GM18519 (cell line): ENCODE data around the gene MBNL1.

Source experiments
- ATAC-seq: cut with Tn5 transposase; IDR thresholded peaks from one replicate; pipeline ENCODE4 v1.9.1; 2021; ENCODE audit warnings: mild to moderate bottlenecking, moderate library complexity; ENCODE audit not compliant: unreplicated experiment, low FRiP score

Gene MBNL1

DNA sequence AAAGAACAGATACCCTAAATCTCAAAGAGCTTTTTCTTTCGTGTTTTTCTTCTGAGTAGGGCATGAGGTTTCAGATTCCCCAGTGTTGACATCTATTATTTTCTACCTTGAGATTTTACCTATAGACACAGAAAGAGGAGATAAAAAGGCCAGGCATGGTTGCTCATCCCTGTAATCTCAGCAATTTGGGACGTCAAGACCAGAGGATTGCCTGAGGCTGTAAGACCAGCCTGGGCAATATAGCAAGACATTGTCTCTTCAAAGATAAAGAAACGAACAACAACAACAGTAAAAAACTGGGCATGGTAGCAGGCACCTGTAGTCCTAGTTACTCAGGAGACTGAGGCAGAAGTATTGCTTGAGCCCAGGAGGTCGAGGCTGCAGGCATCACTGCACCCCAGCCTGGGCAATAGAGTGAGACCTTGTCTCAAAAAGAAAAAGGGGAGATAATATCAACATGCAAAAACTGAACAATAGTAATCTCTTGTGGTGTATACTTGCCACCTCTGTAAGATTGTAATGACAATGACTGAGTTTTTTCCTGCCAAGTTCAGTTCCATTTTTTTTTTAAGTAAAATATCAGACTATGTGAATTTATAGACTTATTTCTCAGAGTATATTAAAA is 71.3 kb downstream of the MBNL1 start:
- ATAC-seq, result no peak

GRCh38 chr3:152345233-152345632 is 76.5 kb downstream of the MBNL1 start:
- no peak for ATAC-seq

- ATAC-seq, result no peak
These were observed 77.3 kb downstream of the MBNL1 start for GRCh38 chr3:152346058-152346457.

- no peak for ATAC-seq
These were observed 78.0 kb downstream of the MBNL1 start for GRCh38 chr3:152346740-152347139.

- ATAC-seq, result no peak
These were observed 79.9 kb downstream of the MBNL1 start for GRCh38 chr3:152348436-152349177.

DNA sequence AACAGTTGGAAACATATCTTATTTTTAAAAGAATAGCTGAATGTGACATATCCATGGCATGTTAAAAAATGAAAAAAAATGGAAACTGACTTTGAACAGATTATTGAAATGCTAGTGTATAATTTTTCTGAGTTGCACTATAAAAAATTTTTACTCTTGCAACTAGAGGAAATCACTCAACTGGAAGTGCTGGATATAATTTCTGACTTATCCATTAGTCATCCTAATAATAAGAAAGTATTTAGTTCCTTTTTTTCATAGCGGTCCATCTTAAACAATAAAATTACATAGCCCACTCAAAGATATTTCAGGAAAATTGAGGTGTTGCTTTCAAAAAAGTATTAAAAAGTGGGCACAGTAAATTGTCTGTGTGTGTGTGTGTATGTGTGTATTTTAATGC is 80.7 kb downstream of the MBNL1 start:
- ATAC-seq, result no peak

DNA sequence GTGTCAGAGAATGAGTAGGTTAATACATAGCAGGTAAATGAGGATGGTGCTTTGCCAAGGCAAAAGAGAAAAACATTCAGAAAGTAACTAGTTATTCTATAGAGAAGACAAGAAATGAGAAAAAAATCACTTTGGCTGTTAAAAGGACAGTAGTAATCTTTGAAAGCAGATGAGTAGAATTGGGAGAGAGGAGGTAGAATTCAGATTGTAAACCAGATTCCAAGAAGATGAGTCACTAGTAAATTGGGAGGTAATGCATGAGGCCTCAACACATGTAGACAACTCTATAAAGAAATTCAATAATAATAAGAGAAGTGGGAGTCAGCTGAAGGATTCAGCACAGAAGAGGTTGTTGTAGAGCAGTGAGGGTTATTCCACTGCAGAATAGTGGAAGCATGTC is 81.4 kb downstream of the MBNL1 start:
- ATAC-seq, result no peak

DNA sequence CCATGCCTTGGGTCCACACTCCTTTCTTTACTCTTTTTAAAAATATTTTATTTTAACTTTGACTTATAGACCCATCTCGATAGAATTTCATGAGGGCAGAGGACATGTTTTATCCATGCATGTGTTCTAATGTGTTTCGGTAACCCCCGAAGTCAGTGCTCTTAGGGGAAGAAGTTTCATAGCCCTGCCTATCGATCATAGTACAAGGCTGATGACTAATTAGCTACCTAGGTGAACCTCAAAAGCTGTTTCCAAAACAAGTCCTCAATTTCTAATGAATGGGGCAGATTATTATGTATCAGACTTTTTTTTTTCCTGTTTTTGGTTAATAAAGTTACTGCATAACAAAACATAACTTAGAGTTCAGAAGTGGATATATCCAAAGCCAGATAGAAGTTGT is 82.0 kb downstream of the MBNL1 start:
- no peak for ATAC-seq

DNA sequence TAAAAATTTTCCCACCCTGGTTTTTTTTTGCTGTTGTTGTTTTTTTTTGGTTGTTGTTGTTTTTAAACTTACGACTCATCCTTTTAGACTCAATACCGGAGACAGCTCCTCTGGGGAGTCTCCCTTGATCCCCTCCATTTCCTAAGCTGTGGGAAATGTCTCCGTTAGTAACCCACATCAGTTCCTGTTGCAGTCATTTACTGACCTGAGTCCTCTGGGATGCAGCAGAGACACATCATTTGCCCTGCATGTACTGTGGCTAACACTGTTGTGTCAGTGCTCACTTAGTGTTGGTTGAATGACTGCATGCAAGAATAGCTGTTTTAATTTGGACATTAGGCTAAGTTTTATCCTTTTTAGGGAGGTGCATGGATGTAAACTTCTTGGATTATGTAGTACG is 83.8 kb downstream of the MBNL1 start:
- ATAC-seq, result no peak

- ATAC-seq, result no peak
These were observed 84.8 kb downstream of the MBNL1 start for GRCh38 chr3:152353578-152353977.

GRCh38 chr3:152355744-152356665 is 87.3 kb downstream of the MBNL1 start:
- ATAC-seq, result no peak

GRCh38 chr3:152356870-152357276 is 88.1 kb downstream of the MBNL1 start:
- peak; percentile 47 for ATAC-seq

DNA sequence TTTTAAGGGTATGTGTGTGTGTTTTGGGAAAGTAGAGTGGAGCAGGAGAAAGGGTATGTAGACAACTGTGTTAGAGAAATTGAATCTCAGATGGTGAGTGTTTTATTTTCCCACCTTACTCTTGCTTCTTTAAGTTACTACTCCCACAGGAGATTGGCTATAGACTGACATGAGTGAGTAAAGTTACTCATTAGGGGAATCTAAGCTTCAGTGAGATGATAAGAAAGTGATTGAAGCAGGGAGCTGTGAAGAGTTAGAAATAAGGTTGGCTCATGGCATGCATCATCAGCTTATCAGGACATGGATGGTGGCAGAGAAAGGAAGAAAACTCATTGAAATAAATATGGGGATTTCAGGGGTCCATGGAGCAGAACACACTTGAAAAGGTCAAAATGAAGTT is 88.9 kb downstream of the MBNL1 start:
- no peak for ATAC-seq

DNA sequence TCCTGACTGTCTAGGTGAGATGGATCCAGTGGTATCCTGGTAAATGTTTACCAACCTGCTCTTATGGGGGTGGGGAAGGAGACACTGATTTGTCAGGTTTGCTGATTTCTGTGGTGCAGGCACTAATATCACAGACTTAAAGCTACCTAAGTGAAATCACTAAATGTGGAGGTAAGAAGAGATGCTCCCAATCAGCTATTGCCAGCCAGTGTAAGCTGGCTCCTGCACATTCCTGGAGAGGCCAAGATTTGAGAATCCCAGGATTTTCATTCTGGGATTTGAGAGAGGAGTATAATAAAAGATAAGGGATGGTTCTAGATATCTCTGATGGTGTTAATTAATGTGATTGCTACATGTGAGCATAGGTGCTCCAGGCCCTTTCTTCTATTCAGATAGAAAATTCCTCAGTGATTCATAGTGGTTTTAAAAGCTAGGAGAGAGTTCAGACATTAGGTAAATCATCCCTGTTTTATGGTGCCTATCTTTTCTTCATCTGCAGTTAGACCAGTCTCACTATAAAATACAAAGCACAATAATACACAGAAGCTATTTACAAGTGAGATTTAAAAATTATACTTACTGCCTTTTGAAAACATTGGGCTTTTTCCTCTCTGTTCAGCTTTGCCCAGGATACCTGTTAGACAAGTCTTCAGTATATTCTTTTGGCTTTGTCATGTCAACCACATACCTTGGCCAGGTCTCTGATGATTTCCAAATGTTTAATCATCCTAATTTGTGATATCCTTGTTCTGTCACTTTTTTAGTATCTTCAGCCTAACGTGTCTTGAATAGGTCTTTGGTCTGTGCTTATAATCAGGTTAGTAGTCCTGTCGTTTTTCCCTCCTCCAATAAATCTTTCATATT is 90.9 kb downstream of the MBNL1 start:
- ATAC-seq, result no peak

DNA sequence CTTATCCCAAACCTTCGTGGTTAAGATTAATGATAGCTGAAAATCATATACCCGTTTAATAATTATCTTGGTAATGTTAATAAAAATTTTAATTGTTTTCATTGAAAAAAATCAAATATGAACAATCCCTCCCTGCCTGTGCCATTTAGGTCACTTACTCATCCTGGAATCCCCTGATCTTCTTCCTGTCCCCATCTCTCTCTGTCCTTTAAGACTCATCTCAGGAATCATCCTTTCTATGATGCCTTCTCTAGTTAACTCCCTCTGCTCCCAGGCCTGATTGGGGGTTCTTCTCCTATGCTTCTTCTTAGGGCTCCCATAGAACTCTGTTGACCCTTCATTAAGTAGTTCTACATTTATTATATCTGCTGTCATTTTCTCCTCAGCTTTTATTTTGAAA is 91.6 kb downstream of the MBNL1 start:
- ATAC-seq, result no peak

DNA sequence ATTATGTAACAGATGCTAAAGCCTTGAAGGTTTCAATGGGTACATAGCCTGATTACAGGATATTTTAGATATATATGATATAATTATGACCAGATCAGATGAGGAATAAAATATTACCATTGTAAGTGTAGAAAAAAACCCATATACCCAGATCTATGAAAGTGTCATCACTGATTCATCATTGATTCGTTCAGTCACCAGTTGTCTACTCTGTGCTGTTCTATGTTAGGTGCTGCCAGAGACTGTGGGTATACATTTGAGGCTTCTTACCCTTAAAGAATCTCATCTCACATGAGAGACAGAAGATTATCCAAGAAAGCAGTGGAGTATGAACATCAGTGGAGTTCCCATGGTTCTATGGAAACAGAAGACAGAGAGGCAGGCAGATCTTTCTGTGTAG is 92.2 kb downstream of the MBNL1 start:
- no peak for ATAC-seq

- ATAC-seq, result no peak
These were observed 93.4 kb downstream of the MBNL1 start for GRCh38 chr3:152362086-152362485.

- ATAC-seq, result no peak
These were observed 95.5 kb downstream of the MBNL1 start for GRCh38 chr3:152364237-152364636.

GRCh38 chr3:152365126-152365525 is 96.4 kb downstream of the MBNL1 start:
- ATAC-seq, result no peak
